GM18868 (cell line): Measurements from ENCODE around the gene CFAP46.
"Not testable (repeated sequence)": the region's sequence is repeated elsewhere in the genome, so short reads cannot be mapped to it uniquely, and the experiment has no call there.

ENCODE experiments used
- ATAC-seq: cut with Tn5 transposase; IDR thresholded peaks from one replicate; pipeline ENCODE4 v1.9.1; 2021; ENCODE audit warnings: mild to moderate bottlenecking, moderate library complexity; ENCODE audit not compliant: unreplicated experiment

CFAP46 gene

GRCh38 chr10:132964707-132965410, 22.5 kb upstream of the CFAP46 start:
- ATAC-seq: not testable (repeated sequence)

GRCh38 chr10:132964231-132964630, 21.9 kb upstream of the CFAP46 start:
- ATAC-seq: no peak

DNA sequence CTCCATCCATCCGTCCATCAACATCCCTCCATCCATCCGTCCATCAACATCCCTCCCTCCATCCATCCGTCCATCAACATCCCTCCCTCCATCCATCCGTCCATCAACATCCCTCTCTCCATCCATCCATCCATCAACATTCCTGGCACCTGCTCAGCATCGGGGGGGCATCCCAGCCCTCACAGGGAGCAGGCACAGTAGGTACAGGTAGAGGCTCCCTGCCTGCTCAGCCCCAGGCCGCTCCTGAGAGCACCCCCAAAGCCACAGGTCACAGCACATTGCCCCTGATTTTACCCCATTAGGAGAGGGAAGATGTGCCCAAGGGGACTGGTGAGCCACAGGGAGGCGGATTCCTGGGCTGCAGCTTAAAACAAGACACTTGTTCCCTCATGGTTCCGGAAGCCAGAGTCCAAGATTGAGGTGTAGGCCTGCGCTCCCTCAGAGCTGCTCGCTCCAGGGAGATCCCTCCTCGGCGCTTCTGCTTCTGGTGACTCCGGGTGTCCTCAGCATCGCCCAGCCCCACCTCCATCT, 21.1 kb upstream of the CFAP46 start:
- no peak for ATAC-seq

DNA sequence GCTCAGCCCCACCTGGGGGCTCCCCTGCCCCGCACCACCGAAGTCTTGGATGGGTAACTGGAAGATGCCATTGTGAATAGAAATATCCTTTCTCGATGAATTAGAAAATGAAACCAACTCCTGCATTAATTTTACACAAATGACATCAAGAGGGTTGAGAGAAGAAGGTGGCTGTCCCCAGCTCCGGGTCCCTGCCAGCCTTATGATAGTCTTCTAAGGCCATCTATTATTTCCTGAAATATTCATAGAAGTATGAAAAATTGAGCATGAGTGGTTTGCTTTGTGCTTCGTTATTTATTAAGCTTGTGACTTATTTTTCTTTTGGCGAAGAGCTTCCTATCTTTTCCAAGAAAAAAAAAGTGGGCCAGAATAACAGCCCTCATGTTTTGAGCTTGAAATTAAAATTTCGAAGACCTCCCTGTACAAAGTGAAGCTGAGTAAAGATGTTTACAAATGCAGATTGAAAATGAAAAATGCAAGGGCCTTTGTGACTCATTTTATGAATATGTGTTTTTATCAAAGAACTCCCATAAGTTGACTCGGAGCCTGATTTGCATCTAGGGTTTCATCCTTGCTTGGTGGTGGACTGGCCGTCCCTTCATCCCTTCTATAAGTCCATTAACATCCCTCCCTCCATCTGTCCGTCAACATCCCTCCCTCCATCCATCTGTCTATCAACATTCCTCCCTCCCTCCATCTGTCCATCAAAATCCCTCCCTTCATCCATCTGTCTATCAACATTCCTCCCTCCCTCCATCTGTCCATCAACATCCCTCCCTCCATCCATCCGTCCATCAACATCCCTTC, 20.5 kb upstream of the CFAP46 start:
- peak; percentile 21 for ATAC-seq

DNA sequence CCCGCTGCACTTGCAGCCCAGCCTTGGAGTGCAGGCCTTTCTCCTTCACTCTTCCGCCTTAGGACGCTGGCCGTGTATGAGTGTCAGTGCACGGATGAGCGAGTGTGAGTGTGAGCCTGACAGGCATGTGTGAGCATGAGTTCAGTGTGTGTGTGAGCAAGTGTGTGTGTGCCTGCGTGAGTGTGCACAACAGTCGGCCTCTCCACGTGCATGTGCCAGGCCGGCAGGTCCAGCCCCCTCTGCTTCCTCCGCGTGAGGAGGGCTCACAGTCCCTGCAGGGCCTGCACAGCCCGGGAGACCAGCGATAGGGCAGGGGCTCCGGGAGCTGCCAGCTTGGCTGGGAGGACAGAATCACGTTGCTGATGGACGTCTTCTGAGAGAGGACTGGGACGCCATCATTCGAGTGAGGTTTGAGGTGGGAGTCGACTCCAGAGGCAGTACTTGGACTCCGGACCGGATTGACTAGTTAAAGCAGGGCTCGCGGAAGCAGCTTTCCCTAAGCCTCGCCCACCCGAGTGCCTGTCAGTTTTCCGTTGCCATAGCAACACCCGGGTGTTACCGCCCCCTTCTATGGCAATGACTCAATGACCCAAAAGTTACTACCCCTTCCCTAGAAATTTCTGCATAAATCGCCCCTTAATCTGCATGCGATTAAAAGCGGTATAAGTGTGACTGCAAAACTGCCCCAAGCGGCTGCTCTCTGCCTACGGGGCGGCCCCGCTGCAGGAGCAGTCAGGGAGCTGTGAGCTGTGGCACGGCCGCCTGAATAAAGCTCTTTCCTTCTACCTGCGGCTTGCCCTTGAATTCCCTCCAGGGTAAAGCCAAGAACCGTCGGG, 19.6 kb upstream of the CFAP46 start:
- peak; percentile 70 for ATAC-seq

DNA sequence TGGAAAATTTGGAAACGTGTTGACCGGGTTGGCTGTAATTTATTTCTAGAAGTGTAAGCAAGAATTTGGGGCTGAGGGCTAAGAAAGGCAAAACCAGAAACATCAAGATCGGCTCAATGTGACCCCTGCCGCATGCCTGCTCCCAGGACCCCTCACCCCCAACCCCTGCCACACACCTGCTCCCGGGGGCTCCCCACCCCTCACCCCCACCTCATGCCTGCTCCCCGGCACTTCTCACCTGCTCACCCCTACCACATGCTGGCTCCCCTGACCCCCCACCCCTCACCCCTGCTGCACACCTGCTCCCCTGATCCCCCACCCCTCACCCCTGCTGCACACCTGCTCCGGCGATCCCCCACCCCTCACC, 19.0 kb upstream of the CFAP46 start:
- no peak for ATAC-seq

DNA sequence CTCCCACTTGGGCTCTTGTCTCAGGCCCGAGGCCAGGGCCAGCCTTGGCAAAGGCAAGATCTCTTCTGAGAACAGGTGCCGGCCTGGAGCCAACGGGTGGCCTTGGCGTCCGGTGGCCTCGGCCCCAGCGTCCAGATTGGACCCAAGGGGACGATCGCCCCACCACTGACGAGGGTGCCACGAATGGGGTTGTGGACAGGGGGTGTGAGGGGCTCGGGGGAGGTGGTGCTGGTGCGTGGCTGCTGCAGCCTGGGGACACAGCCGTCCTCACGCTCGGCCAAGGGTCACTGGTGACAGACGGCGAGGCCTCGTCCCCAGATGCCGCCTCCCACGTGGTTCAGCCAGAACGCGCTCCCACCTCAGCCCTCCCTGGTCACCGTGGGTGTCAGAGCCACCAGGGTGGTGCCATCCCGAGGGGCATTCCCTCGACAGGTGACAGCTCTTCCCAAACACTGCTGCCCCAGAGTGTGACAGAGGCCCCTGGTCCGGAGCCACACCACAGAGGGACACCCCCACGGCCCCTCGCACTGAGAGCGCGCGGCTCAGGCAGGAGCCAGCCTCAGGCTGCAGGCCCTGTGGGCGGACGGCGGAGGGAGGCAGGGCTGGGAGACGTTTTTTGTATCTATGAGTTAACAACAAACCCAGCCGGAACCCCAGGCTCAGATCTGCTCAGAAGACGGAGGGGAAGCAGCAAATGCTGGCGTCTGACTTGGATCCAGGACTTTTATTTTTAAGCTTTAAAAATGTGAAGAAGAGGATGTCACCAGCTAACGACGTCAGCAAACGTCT, 18.5 kb upstream of the CFAP46 start:
- ATAC-seq: no peak

DNA sequence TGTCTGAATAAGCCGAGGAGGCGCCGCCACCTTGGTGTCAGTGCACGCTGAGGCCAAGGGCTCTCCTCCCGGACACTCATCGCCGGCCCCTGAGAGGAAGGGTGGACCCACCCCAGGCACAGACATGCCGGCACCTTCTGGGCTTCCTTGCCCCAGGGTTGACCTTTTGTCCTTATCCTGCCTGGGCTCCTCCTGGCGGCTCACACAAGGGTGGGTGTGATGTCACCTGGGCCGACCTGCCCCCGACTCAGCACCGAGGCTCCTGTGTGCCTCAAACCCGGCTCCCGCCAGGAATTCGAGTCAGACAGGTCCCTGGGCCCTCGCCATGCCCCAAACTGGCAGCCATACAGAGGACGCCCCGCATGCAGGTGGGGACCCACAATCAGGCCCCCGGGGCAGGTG, 17.7 kb upstream of the CFAP46 start:
- no peak for ATAC-seq

- no peak for ATAC-seq
These were observed 17.2 kb upstream of the CFAP46 start for GRCh38 chr10:132959559-132959961.

DNA sequence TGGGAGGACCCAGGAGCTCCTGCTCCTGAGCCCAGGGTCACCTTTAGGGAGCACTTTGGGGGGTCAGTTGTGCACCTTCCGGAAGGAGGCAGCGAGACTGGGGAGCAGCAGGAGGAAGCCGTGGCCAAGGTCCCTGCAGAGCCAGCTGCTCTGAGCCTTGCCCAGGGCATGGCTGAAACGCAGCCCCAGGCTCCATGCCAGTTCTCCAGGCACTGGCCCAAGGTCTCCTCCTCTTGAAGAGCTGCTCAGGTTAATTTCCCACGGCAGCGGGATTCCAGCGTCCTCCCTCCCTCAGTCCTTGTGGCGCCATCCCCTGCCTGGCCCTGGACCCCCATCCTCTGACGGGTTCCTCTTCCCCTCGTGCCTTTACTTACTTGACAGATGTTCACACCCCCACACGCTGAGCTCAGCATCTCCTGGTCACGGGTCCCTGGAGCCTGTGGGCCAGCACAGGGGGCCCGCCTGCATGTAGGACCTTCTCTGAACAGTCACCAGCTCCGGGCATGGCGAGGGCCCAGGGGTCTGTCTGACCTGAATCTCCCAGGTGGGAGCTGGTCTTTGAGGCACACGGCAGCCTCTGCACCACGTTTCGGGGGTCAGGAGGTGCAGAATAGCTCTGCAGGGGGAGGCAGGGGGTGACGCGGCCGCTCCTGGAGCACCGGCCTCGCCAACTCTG, 16.7 kb upstream of the CFAP46 start:
- no peak for ATAC-seq

DNA sequence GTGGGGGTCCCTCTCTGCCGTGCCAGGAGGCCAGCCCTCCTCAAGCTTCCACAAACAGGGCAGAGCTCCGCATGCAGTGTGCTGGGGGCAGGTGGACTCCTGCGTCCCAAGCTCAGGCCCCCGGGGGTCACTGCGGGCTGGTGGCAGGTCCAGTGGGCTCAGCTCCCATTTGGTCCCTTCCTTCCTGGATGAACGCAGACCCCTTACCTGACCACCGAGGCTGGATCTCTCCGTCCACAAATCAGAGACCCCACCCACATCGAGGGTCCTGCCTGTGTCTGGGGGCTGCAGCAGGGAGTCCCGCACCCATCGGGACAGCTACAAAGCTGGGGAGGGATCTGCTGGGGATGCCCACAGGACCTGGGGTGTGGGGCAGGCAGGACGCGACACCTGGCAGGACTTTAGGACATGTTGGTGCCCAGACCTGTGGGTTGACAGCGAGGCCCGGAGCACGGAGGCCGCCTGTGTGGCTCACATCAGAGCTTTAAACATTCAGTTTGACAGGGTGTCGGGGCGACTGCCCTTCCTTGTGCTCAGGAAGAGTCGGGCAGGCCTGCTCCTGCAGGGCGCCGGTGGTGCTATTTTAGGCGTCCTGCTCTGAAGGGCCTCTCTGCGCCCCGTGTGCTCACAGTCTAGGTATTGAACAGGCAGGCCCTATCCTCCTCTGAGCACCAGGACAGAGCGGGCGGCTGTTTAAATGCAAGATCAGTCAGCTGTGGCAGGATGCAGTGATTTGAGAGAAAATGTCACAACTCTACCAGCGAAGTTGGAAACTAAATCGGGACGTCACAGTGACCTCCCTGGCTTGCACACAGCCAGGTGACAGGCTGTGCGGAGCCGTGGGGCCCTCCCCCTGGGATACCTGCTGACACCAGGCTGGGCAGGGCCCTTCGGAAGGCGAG, 15.9 kb upstream of the CFAP46 start:
- ATAC-seq: no peak

- ATAC-seq: no peak
These were observed 14.8 kb upstream of the CFAP46 start for GRCh38 chr10:132957131-132957530.

DNA sequence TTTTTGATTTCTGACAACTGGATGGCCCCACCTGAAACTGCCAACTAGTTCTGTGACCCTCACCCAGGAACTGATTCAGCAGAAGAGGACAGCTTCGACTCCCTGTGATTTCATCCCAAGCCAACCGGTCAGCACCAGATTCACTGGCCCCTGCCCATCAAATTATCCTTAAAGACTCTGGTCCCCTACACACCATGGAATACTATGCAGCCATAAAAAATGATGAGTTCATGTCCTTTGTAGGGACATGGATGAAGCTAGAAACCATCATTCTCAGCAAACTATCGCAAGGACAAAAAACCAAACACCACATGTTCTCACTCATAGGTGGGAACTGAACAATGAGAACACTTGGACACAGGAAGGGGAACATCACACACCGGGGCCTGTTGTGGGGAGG, 13.9 kb upstream of the CFAP46 start:
- ATAC-seq: not testable (repeated sequence)

DNA sequence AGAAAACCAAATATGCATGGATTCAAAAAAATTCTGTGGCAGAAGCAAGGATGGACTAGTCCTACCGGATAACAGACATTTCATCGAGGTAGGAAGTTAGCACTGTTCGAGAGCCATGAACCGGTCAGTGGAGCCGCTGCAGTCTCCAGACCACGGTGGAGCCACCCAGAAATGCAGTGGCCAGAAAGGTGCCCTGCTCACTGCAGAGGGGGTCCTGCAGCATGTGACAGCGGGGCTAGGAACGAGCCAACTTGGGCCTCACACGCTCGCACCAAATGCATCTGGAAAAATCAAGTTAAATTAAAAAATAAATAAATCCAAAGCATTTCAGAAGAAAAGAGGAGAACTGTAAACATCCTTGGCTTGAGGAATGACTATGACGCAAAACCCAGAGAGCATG, 13.1 kb upstream of the CFAP46 start:
- no peak for ATAC-seq

- ATAC-seq: no peak
These were observed 11.1 kb upstream of the CFAP46 start for GRCh38 chr10:132953428-132953827.

DNA sequence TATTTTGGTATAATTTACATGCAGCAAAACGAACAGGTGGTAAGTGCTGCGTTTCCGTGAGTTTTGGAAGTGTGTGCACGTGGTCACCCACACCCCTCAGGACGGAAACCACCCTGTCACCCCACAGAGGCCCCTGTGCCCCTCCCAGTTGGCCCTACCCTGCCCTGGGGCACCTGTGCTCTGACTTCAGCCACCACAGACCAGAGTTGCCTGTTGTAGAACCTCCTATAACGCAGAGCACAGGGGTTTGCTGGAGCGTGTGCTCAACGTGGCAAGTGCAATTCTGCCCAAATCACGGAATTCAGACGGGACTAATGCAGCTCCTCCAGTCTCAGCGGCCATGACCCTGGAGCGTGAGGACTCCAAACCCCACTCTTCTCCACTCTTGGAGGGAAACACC, 9.6 kb upstream of the CFAP46 start:
- ATAC-seq: no peak

- no peak for ATAC-seq
These were observed 6.0 kb upstream of the CFAP46 start for GRCh38 chr10:132948351-132948750.

DNA sequence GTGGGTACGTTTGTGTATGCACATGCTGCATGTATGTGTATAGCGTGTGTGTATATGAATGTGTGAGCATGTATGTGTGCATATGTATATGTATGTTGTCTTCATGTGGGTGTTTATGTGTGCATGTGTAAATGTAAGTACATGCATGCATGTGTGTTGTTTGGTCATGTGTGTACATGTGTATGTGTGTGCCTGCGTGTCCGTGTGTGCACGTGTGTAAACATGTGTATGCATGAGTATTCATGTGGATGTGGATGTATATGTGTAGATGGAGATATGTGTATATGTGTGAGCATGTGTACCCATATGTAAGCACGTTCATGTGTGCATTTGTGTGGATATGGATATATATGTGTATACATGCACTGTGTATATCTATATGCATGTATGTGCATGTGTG, 5.5 kb upstream of the CFAP46 start:
- no peak for ATAC-seq
